BE2C (cell line): ENCODE data around the gene NELFE.

ENCODE experiments used
- DNase-seq: peaks from one replicate; pipeline ENCODE4 v3.0.0-alpha.2; 2020
- H3K27me3 ChIP-seq: fragments of 250-450 bp; sonication (Bioruptor Pico); 2 replicates; pipeline ENCODE4 v1.5.1; 2020; ENCODE audit warnings: mild to moderate bottlenecking
- H3K36me3 ChIP-seq: fragments of 250-450 bp; sonication (Bioruptor Pico); 2 replicates; pipeline ENCODE4 v1.5.1; 2020; ENCODE audit warnings: mild to moderate bottlenecking
- H3K4me1 ChIP-seq: fragments of 250-450 bp; sonication (Bioruptor Pico); 2 replicates; pipeline ENCODE4 v1.5.1; 2020
- H3K4me3 ChIP-seq: 2 replicates; pipeline ENCODE4 v1.5.1; 2011; ENCODE audit warnings: low read depth, low read length
- H3K9me3 ChIP-seq: fragments of 250-450 bp; sonication (Bioruptor Pico); 2 replicates; pipeline ENCODE4 v1.5.1; 2020
- CTCF ChIP-seq: IDR thresholded peaks from 2 replicates; pipeline ENCODE4 v1.5.1; 2012; ENCODE audit warnings: mild to moderate bottlenecking, low read depth, low read length

Gene NELFE

GRCh38 chr6:31946370-31946885 is 12.3 kb downstream of the NELFE start:
- no peak for TF ChIP-seq CTCF
- Histone ChIP-seq H3K4me3 (no peak overlapping the region), H3K4me1 (no peaks in the 10 kb centered on the region), H3K27me3 (peaks cover 8% of the 10 kb centered on the region; the same call in 1 of the 2 replicates), H3K36me3 (no peaks in the 10 kb centered on the region), H3K9me3 (no peaks in the 10 kb centered on the region)
- DNase-seq: no peak

- H3K4me1 ChIP-seq: no peaks in the 10 kb centered on the region; the same call in 1 of the 2 replicates
- no peaks in the 10 kb centered on the region for H3K36me3 ChIP-seq
- no peaks in the 10 kb centered on the region for H3K9me3 ChIP-seq
- no peak for DNase-seq
- peaks cover 8% of the 10 kb centered on the region; the same call in 1 of the 2 replicates for H3K27me3 ChIP-seq
- TF ChIP-seq CTCF: no peak
- no peak within 1 kb of the TSS for H3K4me3 ChIP-seq
These were observed 13.0 kb downstream of the NELFE start, which contains the start of gene CFB for GRCh38 chr6:31945507-31946369. CFB (plus strand) TSS chr6:31946095; CDS start chr6:31946222, 127 bp downstream.

GRCh38 chr6:31945154-31945506 is 13.6 kb downstream of the NELFE start:
- no peak for TF ChIP-seq CTCF
- no peaks in the 10 kb centered on the region for H3K36me3 ChIP-seq
- no peak overlapping the region for H3K4me3 ChIP-seq
- H3K4me1 ChIP-seq: no peaks in the 10 kb centered on the region; the same call in 1 of the 2 replicates
- H3K9me3 ChIP-seq: no peaks in the 10 kb centered on the region
- H3K27me3 ChIP-seq: peaks cover 8% of the 10 kb centered on the region; the same call in 1 of the 2 replicates
- DNase-seq: no peak

- no peaks in the 10 kb centered on the region for H3K9me3 ChIP-seq
- H3K4me3 ChIP-seq: no peak overlapping the region
- H3K27me3 ChIP-seq: peaks cover 8% of the 10 kb centered on the region; the same call in 1 of the 2 replicates
- no peak for DNase-seq
- no peak for TF ChIP-seq CTCF
- H3K4me1 ChIP-seq: no peaks in the 10 kb centered on the region; the same call in 1 of the 2 replicates
- no peaks in the 10 kb centered on the region for H3K36me3 ChIP-seq
These were observed 15.0 kb downstream of the NELFE start for GRCh38 chr6:31943742-31944141.

GRCh38 chr6:31940256-31940664 is 18.5 kb downstream of the NELFE start:
- DNase-seq: no peak
- no peaks in the 10 kb centered on the region for H3K9me3 ChIP-seq
- no peaks in the 10 kb centered on the region; the same call in 1 of the 2 replicates for H3K4me1 ChIP-seq
- H3K36me3 ChIP-seq: no peaks in the 10 kb centered on the region
- H3K27me3 ChIP-seq: no peaks in the 10 kb centered on the region
- no peak for TF ChIP-seq CTCF
- H3K4me3 ChIP-seq: no peak overlapping the region

GRCh38 chr6:31935823-31936222 is 22.9 kb downstream of the NELFE start:
- Histone ChIP-seq H3K27me3 (no peaks in the 10 kb centered on the region), H3K36me3 (no peaks in the 10 kb centered on the region), H3K4me1 (no peaks in the 10 kb centered on the region; the same call in 1 of the 2 replicates), H3K4me3 (no peak overlapping the region), H3K9me3 (no peaks in the 10 kb centered on the region; the same call in 1 of the 2 replicates)
- no peak for TF ChIP-seq CTCF
- no peak for DNase-seq
